Activated T-helper 1 cell treated with anti-CD3 and anti-CD28 coated beads, Interleukin-2, amount 50 U/mL, for 16 hours (primary cell): ENCODE results near the gene DYNLT5.
"Not testable (repeated sequence)": the region's sequence is repeated elsewhere in the genome, so short reads cannot be mapped to it uniquely, and the experiment has no call there.

ENCODE experiments used
- DNase-seq, 2 donors: peaks; one replicate each; pipeline ENCODE4 v3.0.0-alpha.2; 2020; ENCODE audit warnings: low read depth in 1 of 2, low spot score in 1 of 2

DYNLT5 gene

DNA sequence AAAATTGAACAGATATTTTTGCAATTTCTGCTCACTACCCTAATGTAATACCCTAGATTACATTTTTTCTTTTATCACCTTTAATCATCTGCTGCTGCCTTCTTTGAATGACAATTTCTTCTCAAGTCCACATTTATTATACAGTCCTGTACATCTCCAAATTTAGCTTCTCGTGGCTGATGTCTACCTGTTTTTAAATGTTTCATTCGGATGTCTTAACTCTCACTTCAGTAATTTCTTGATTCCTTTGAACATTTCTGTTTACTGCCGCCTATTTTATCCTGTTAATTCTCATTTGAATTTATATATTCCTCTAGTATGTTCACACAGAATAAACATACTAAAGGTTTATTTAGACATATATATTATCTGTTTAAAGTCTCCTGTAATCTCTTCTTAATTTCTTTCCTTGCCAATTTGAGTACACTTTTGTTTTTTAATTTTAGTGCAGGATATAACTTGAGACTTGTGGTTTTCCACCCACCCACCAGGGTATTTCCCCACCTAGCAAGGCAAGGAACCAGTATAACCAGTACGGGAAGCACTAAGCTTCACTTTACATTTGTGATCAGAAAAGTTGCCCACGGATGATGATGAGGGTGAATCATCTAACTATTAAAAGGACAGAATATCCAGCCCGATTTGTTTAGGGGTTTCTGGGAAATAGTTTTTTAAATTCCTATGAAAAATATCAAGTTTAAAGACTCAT is 36.1 kb downstream of the DYNLT5 start:
- DNase-seq, result peak in 1 of 2 donors; percentile 17

DNA sequence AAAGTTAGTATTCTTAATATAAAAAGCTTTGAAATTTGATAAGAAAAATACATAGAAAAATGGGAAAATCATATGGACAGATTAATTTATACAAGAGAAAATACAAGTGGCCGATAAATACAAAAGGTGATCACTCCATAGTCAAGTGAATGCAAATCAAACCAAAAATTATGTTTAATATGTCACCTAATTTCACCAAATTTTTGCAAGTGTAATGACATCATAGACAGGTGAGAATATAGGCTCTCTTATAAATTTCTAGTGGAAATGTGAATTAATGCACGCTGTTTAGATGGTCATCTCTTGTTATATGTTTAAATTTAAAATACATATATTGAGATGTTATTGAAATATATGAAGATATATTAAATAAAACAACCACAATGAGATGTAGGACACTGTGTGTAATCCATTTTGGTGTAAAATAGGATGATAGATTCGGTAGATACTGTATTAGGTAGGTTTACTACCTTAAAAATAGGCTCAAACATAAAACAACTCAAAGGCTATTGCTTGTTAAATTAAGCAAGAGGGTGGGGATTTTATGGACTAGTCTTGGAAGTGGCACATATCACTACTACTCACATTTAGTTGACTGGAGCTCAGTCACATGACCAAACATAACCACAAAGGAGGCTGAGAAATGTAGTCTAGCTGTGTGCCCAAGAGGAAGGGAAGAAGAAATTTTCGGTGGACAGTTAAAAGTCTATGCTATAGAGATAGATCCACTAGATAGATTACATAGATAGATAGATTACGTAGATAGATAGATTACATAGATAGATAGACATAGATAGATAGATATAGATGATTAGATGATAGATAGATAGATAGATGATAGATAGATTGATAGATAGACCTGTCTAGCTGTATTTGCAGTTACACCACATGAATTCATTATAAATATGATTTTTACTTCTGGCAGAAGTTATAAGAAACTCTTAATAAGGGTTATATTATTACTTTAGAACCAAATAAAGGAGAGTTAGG is 39.7 kb downstream of the DYNLT5 start:
- no peak for DNase-seq

DNA sequence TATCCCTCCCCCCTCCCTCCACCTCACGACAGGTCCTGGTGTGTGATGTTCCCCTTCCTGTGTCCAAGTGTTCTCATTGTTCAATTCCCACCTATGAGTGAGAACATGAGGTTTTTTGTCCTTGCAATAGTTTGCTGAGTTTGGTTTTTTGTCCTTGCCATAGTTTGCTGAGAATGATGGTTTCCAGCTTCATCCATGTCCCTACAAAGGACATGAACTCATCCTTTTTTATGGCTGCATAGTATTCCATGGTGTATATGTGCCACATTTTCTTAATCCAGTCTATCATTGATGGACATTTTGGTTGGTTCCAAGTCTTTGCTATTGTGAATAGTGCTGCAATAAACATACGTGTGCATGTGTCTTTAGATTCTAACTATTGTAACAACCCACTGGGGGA is 43.6 kb downstream of the DYNLT5 start:
- DNase-seq, result not testable (repeated sequence)

DNA sequence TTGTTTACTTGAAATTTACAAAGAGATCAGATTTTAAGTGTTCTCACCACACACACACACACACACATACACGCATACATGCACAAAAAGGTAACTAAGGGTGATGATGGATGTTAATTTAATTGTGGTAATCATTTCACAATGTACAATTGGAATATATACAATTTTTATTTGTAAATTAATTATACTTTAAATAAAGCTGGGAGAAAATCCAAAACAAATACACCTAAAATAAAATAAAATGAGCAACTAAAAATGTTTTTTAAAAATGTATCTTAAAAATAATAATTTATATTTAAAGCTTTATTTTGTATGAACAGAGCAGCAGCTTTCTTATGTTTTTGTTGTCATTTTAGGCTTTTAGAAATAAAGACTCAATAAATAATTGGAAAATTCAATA is 57.0 kb downstream of the DYNLT5 start:
- no peak for DNase-seq

DNA sequence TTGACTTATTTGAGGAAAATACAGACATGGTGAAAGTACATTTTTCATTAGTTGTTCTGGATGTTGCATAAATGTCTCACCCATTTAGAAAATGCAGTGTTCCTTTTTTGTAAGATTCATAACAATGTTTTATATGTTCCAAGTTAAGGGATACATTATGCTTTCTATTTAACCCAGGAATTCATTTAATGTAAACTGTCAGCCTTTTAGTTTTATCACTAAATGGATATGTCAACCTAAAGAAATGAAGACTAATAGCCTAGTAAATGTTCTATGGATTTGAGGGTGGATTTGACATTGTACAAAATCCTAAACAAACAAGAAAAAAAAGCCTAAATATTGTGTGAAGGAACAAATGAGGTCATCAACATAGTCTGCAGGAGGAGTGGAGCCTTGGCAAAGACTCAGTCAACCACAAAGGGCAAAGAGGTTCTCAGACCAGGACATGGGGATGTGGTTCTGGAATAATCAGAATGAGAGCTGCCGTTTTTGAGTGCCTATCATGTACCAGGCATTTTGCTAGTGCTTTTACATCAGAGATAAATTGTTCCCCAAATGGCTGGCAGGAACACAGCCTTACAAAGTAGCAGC is 57.6 kb downstream of the DYNLT5 start:
- DNase-seq, result no peak

DNA sequence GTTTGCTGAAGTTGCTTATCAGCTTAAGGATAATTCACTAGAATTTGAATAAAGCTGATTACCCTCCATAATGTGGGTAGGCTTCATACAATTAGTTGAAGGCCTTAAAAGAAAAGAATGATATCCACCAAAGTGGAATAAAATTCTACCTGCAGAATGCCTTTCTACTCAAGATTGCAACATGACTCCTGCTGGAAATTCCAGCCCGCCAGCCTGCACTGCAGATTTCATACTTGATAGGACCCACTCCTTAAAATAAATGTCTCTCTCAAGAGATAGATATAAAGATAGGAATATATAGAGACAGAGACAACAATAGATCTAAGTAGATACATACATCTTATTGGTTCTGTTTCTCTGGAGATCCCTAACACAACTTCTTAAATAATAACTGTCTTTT is 72.5 kb downstream of the DYNLT5 start:
- DNase-seq, result no peak
